ENCODE measurements around the gene KCNH2. TPM values are rescaled to one million over a fixed set of nuclear protein-coding genes. Genes with fewer than 3 reads are reported as not detected.

The KCNH2 gene
- total RNA-seq, 1 donor from 2014 or later = 7.3 TPM

- H3K9ac ChIP-seq (ENCODE audit: low read depth in 1 of 3, low read length in 3 of 3) = no peak overlapping the region
- H3K4me1 ChIP-seq (ENCODE audit: control insufficient read depth in 3 of 3, insufficient read depth in 3 of 3, low read length in 3 of 3) = peaks cover 14 to 38% (median 28%) of the 10 kb centered on the region in 3 donors
- no peaks in the 10 kb centered on the region for H3K36me3 ChIP-seq (ENCODE audit: control insufficient read depth in 3 of 3, insufficient read depth in 3 of 3, low read length in 3 of 3)
- H3K9me3 ChIP-seq (ENCODE audit: control insufficient read depth in 3 of 3, low read length in 3 of 3) = no peaks in the 10 kb centered on the region
- H3K27me3 ChIP-seq (ENCODE audit: control insufficient read depth in 3 of 3, insufficient read depth in 3 of 3, low read length in 3 of 3) = peaks cover 67 to 83% (median 70%) of the 10 kb centered on the region in 3 donors
- peak overlapping the region in 1 of 3 donors; percentile 22 for H3K4me3 ChIP-seq (ENCODE audit: low read length in 3 of 3)
- H3K27ac ChIP-seq (ENCODE audit: low read depth, low read length) = no peak overlapping the region
Observed at GRCh38 chr7:150976529-150977381, 1.4 kb downstream of the KCNH2 start.

- Histone ChIP-seq H3K27me3 (ENCODE audit: control insufficient read depth in 3 of 3, insufficient read depth in 3 of 3, low read length in 3 of 3) (peaks cover 66 to 84% (median 71%) of the 10 kb centered on the region in 3 donors), H3K4me1 (ENCODE audit: control insufficient read depth in 3 of 3, insufficient read depth in 3 of 3, low read length in 3 of 3) (peaks cover 19 to 48% (median 35%) of the 10 kb centered on the region in 3 donors)
Observed at GRCh38 chr7:150975536-150976319, 2.4 kb downstream of the KCNH2 start.

GRCh38 chr7:150974468-150975391, 3.4 kb downstream of the KCNH2 start:
- Histone ChIP-seq H3K4me1 (ENCODE audit: control insufficient read depth in 3 of 3, insufficient read depth in 3 of 3, low read length in 3 of 3) (peaks cover 19 to 49% (median 36%) of the 10 kb centered on the region in 3 donors), H3K27ac (ENCODE audit: low read depth, low read length) (no peak overlapping the region), H3K9me3 (ENCODE audit: control insufficient read depth in 3 of 3, low read length in 3 of 3) (no peaks in the 10 kb centered on the region), H3K4me3 (ENCODE audit: low read length in 3 of 3) (peak overlapping the region in 2 of 3 donors; percentile 45 to 59), H3K9ac (ENCODE audit: low read depth in 1 of 3, low read length in 3 of 3) (no peak overlapping the region), H3K27me3 (ENCODE audit: control insufficient read depth in 3 of 3, insufficient read depth in 3 of 3, low read length in 3 of 3) (peaks cover 57 to 84% (median 72%) of the 10 kb centered on the region in 3 donors), H3K36me3 (ENCODE audit: control insufficient read depth in 3 of 3, insufficient read depth in 3 of 3, low read length in 3 of 3) (no peaks in the 10 kb centered on the region)

More at GRCh38 chr7:150975536-150976319, 2.4 kb downstream of the KCNH2 start:
- Histone ChIP-seq H3K36me3 (ENCODE audit: control insufficient read depth in 3 of 3, insufficient read depth in 3 of 3, low read length in 3 of 3) (no peaks in the 10 kb centered on the region), H3K9ac (ENCODE audit: low read depth in 1 of 3, low read length in 3 of 3) (no peak overlapping the region), H3K27ac (ENCODE audit: low read depth, low read length) (no peak overlapping the region), H3K4me3 (ENCODE audit: low read length in 3 of 3) (no peak overlapping the region), H3K9me3 (ENCODE audit: control insufficient read depth in 3 of 3, low read length in 3 of 3) (no peaks in the 10 kb centered on the region)

GRCh38 chr7:150973571-150974451, 4.3 kb downstream of the KCNH2 start:
- H3K9me3 ChIP-seq (ENCODE audit: control insufficient read depth in 3 of 3, low read length in 3 of 3) = no peaks in the 10 kb centered on the region
- H3K4me3 ChIP-seq (ENCODE audit: low read length in 3 of 3) = no peak overlapping the region
- no peak overlapping the region for H3K9ac ChIP-seq (ENCODE audit: low read depth in 1 of 3, low read length in 3 of 3)
- H3K36me3 ChIP-seq (ENCODE audit: control insufficient read depth in 3 of 3, insufficient read depth in 3 of 3, low read length in 3 of 3) = no peaks in the 10 kb centered on the region
- peaks cover 57 to 88% (median 75%) of the 10 kb centered on the region in 3 donors for H3K27me3 ChIP-seq (ENCODE audit: control insufficient read depth in 3 of 3, insufficient read depth in 3 of 3, low read length in 3 of 3)
- no peak overlapping the region for H3K27ac ChIP-seq (ENCODE audit: low read depth, low read length)
- H3K4me1 ChIP-seq (ENCODE audit: control insufficient read depth in 3 of 3, insufficient read depth in 3 of 3, low read length in 3 of 3) = peaks cover 26 to 58% (median 45%) of the 10 kb centered on the region in 3 donors

- Histone ChIP-seq H3K36me3 (ENCODE audit: control insufficient read depth in 3 of 3, insufficient read depth in 3 of 3, low read length in 3 of 3) (no peaks in the 10 kb centered on the region), H3K27ac (ENCODE audit: low read depth, low read length) (no peak overlapping the region), H3K9ac (ENCODE audit: low read depth in 1 of 3, low read length in 3 of 3) (no peak overlapping the region), H3K27me3 (ENCODE audit: control insufficient read depth in 3 of 3, insufficient read depth in 3 of 3, low read length in 3 of 3) (peaks cover 56 to 84% (median 75%) of the 10 kb centered on the region in 3 donors), H3K4me1 (ENCODE audit: control insufficient read depth in 3 of 3, insufficient read depth in 3 of 3, low read length in 3 of 3) (peaks cover 29 to 63% (median 53%) of the 10 kb centered on the region in 3 donors), H3K9me3 (ENCODE audit: control insufficient read depth in 3 of 3, low read length in 3 of 3) (no peaks in the 10 kb centered on the region), H3K4me3 (ENCODE audit: low read length in 3 of 3) (no peak overlapping the region)
Observed at GRCh38 chr7:150972741-150973140, 5.4 kb downstream of the KCNH2 start.

- Histone ChIP-seq H3K36me3 (ENCODE audit: control insufficient read depth in 3 of 3, insufficient read depth in 3 of 3, low read length in 3 of 3) (no peaks in the 10 kb centered on the region), H3K27me3 (ENCODE audit: control insufficient read depth in 3 of 3, insufficient read depth in 3 of 3, low read length in 3 of 3) (peaks cover 51 to 79% (median 71%) of the 10 kb centered on the region in 3 donors), H3K9me3 (ENCODE audit: control insufficient read depth in 3 of 3, low read length in 3 of 3) (no peaks in the 10 kb centered on the region), H3K4me3 (ENCODE audit: low read length in 3 of 3) (no peak overlapping the region), H3K27ac (ENCODE audit: low read depth, low read length) (no peak overlapping the region), H3K4me1 (ENCODE audit: control insufficient read depth in 3 of 3, insufficient read depth in 3 of 3, low read length in 3 of 3) (peaks cover 33 to 65% (median 52%) of the 10 kb centered on the region in 3 donors), H3K9ac (ENCODE audit: low read depth in 1 of 3, low read length in 3 of 3) (no peak overlapping the region)
Observed at GRCh38 chr7:150972023-150972468, 6.1 kb downstream of the KCNH2 start.

- no peaks in the 10 kb centered on the region for H3K9me3 ChIP-seq (ENCODE audit: control insufficient read depth in 3 of 3, low read length in 3 of 3)
- H3K4me1 ChIP-seq (ENCODE audit: control insufficient read depth in 3 of 3, insufficient read depth in 3 of 3, low read length in 3 of 3) = peaks cover 33 to 60% (median 47%) of the 10 kb centered on the region in 3 donors
- H3K9ac ChIP-seq (ENCODE audit: low read depth in 1 of 3, low read length in 3 of 3) = no peak overlapping the region
- H3K4me3 ChIP-seq (ENCODE audit: low read length in 3 of 3) = no peak overlapping the region
- no peak overlapping the region for H3K27ac ChIP-seq (ENCODE audit: low read depth, low read length)
- H3K27me3 ChIP-seq (ENCODE audit: control insufficient read depth in 3 of 3, insufficient read depth in 3 of 3, low read length in 3 of 3) = peaks cover 46 to 73% (median 68%) of the 10 kb centered on the region in 3 donors
- H3K36me3 ChIP-seq (ENCODE audit: control insufficient read depth in 3 of 3, insufficient read depth in 3 of 3, low read length in 3 of 3) = no peaks in the 10 kb centered on the region
Observed at GRCh38 chr7:150971242-150972022, 6.7 kb downstream of the KCNH2 start.

GRCh38 chr7:150970424-150970823, 7.7 kb downstream of the KCNH2 start:
- Histone ChIP-seq H3K27me3 (ENCODE audit: control insufficient read depth in 3 of 3, insufficient read depth in 3 of 3, low read length in 3 of 3) (peaks cover 42 to 67% (median 67%) of the 10 kb centered on the region in 3 donors), H3K9me3 (ENCODE audit: control insufficient read depth in 3 of 3, low read length in 3 of 3) (no peaks in the 10 kb centered on the region), H3K4me1 (ENCODE audit: control insufficient read depth in 3 of 3, insufficient read depth in 3 of 3, low read length in 3 of 3) (peaks cover 33 to 60% (median 46%) of the 10 kb centered on the region in 3 donors), H3K4me3 (ENCODE audit: low read length in 3 of 3) (no peak overlapping the region), H3K36me3 (ENCODE audit: control insufficient read depth in 3 of 3, insufficient read depth in 3 of 3, low read length in 3 of 3) (no peaks in the 10 kb centered on the region), H3K9ac (ENCODE audit: low read depth in 1 of 3, low read length in 3 of 3) (no peak overlapping the region), H3K27ac (ENCODE audit: low read depth, low read length) (no peak overlapping the region)
